ENCODE results near the gene CMTM6.
"Not testable (repeated sequence)": the region's sequence is repeated elsewhere in the genome, so short reads cannot be mapped to it uniquely, and the experiment has no call there.

Gene CMTM6, protein sequence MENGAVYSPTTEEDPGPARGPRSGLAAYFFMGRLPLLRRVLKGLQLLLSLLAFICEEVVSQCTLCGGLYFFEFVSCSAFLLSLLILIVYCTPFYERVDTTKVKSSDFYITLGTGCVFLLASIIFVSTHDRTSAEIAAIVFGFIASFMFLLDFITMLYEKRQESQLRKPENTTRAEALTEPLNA

DNA sequence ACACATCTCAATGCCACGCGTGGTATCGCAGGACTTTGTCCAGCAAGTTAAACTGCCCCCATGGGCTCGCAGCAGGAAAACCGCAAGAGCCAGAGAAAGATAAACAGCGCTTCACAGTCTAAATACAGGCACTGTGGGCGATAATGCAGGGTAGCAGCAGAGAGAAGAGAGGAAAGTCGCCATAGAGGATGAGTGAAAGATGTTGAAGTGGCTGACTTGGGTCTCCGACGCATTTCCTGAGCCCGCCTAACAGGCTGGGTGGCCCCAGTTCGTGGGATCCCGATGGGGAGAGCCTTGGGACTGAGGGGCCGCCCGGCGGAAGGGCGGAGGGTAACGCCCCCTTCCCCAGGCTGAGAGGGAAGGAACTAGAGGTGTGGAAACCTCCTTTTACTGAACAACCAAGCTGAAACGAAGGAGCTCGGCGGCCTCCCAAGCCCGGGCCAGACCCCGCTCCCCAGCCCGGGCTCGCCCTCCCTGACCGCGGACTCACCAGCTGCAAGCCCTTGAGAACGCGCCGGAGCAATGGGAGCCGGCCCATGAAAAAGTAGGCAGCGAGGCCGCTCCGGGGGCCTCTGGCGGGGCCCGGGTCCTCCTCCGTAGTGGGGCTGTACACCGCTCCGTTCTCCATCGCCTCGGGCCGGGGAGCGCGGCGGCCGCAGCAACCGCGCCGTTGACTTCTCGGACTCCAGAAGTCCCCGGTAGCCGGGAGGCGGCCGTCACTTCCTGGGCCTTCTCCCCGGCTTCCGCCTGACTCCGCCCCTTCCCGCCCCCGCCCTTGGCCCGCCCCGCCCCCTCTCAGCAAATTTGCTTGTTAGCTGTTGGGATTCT lies at the start of gene CMTM6:
TSS of gene CMTM6 (minus strand) at position 735 of the 828 bp plus-strand sequence. CDS start at position 628, 107 bp downstream.
- DNase-seq, result peak; percentile 88

DNA sequence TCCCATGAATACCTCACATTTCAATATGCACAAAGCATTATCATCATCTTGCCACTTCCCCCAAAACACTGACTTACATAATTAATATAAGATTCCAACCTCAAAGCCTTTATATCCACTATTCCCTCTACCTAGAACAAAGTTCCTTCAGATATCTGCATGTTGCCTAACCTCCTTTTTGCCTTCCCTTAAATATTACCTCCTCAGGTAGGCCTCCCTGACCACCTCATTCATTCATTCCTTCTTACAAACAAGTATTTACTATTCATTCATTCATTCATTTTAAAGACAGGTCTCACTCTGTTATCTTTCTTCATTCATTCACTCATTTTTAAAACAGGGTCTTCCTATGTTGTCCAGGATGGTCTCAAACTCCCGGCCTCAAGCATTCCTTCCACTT lies 49.4 kb upstream of the CMTM6 start:
- no peak for DNase-seq

GRCh38 chr3:32551496-32551895 lies 48.8 kb upstream of the CMTM6 start:
- DNase-seq, result no peak

DNA sequence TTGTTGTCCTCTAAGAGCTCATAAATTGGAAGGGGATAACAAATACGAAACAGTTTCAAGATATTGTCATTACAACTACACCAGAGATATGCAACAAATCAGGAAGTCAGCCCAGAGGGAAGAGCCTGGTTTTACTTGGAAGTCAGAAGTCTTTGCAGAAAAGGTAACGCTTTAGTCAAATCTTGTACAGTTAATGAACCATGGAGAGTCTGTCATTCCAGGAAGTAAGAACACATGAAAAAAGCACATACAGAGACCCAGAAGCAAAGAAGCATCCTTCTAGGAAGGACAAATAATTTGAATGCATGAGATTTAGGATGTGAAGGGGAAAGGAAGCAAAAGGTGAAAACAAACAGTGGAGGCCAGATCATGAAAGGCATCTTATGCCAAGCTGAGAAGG lies 48.4 kb upstream of the CMTM6 start:
- no peak for DNase-seq

- no peak for DNase-seq
These were observed 42.7 kb upstream of the CMTM6 start for GRCh38 chr3:32545305-32545704.

DNA sequence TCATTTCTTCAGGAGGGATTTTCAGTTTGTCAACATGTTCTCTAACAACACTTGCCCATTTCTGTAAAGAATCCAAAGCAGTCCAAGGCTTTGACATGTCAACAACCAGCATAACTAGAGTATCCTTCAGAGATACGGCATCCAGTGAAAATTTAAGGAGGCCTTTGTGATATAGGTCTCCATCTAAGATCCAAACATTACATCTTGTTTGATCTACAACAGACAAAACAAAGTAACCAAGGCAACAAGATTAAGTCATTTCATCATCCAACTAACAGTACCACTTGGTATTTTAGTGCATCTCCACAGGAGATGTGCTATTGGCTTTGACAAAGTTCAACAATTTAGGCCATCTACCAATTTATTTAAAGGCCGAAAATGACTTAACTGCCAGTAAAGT lies 42.2 kb upstream of the CMTM6 start:
- no peak for DNase-seq

- DNase-seq, result no peak
These were observed 40.2 kb upstream of the CMTM6 start for GRCh38 chr3:32542807-32543206.

DNA sequence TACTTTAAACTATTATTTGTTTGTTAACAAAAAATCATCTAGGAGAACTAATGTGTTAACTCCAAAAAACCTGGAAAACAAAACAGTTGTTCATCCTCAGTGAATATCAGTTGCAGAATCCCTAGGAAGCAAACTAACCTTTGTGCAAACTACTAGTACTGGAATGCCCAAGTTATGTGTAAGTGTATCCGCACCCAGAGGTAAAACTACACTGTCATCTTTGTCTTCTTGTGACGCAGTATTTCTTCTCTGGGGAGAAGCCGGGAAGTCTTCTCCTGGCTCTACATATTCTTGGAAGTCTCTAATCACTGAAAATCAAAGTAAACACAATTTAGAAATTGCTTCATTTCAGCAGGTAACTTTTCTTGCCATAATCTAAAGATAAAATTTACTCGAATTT lies 38.2 kb upstream of the CMTM6 start:
- DNase-seq, result no peak

DNA sequence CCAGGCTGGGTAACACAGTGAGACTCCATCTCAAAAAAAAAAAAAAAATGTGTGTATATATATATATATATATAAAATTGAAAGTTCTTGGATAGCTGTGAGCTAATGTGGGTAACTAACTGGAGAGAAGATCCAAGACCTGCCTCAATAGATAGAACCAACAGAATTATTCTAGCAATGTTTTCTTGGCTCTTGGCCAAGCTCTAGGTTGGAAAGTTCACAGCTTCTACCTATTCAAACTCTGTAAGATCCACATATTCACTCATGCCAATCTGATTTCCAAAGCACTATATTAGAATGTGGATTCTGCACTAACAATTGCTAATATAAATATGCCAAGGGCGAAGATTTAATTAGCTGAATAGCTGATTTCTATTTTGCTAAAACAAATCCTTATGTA lies 29.8 kb upstream of the CMTM6 start:
- DNase-seq, result no peak

- no peak for DNase-seq
These were observed 28.5 kb upstream of the CMTM6 start for GRCh38 chr3:32531010-32531647.

DNA sequence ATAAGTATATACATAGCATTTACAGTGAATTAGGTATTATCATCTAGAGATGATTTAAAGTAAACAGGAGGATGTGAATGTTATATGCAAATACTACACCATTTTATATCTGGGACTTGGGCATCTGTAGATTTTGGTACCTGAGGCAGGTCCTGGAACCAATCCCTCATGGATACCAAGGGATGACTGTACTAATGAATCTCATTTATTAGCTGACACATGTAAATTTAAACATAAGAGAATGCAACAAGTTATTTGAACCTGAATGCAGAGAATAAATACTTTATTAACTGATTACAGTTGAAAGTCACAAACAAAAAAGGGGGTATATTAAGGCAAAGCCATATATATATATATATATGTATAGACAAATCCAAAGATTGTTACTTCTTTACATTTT lies 23.1 kb upstream of the CMTM6 start:
- no peak for DNase-seq

DNA sequence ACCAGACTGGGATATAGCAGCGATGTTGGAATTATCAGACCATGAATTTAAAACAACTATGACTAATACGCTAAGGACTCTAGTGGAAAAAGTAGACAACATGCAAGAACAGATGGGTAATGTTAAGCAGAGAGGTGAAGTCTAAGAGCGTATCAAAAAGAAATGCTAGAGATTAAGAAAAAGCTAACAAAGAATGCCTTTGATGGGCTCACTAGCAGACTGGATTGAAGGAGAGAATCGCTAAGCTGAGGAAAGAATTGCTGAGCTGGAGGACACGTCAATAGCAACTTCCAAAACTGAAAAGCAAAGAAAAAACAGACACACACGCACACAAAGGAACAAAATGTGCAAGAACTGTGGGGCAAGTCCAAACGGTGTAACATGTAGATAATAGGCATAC lies 20.0 kb upstream of the CMTM6 start:
- no peak for DNase-seq

- DNase-seq, result not testable (repeated sequence)
These were observed 16.3 kb upstream of the CMTM6 start for GRCh38 chr3:32518921-32519320.

DNA sequence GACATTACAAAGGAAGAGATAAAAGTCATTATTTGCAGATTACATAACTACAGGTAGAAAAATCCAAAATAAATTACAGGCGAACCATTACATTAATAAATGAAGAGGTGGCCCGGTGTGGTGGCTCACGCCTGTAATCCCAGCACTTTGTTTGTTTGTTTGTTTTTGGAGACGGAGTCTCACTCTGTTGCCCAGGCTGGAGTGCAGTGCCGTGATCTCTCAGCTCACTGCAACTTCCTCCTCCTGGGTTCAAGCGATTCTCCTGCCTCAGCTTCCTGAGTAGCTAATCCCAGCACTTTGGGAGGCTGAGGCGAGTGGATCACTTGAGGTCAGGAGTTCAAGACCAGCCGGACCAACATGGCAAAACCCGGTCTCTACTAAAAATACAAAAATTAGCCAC lies 14.1 kb upstream of the CMTM6 start:
- DNase-seq, result not testable (repeated sequence)

DNA sequence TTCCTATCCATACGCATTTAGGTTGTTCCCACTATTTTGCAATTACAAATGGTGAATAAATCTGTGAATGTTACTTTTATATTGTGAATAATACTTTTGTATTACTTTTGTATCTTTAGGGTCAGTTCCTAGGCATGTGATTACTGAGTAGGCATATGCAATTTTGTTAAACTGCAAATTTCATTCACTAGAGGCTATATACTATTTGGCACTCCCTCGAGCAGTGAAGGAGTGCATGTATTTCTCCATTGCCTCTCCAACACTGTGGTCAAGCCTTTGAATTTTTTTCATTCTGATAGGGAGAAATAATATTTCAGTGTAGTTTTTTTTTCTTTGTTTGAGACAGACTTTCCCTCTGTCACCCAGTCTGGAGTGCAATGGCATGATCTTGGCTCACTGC lies 8.4 kb upstream of the CMTM6 start:
- DNase-seq, result no peak

DNA sequence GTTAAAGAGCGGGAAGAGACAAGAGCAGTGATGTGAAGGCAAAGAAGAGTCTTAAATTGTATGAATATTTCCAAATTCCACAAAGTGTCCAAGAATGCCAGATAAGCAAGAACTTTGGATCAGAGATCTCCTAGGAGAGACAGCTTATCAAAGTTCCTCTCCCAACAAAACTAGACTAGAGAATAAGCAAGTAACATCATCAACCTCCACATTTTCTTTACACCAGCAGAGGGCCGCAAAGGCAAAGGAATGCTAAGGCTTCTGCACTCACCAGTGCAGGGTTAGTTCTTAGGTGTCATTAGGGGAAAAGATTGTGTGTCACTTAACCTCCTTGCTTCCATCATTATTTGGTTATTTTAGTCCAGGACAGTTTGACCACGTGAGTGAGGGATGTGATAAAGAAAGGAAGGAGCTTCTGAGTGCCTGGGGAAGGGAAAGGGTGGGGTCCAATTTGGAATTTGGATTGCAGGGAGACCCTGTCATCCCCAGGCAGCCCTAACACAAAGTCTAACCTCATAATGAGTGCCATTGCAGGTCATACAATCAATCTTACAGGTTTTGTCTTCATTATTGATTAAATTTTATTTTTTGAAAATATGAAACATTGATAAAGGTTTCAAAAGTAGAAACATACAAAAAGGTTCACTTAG lies 7.5 kb upstream of the CMTM6 start:
- peak; percentile 75 for DNase-seq

DNA sequence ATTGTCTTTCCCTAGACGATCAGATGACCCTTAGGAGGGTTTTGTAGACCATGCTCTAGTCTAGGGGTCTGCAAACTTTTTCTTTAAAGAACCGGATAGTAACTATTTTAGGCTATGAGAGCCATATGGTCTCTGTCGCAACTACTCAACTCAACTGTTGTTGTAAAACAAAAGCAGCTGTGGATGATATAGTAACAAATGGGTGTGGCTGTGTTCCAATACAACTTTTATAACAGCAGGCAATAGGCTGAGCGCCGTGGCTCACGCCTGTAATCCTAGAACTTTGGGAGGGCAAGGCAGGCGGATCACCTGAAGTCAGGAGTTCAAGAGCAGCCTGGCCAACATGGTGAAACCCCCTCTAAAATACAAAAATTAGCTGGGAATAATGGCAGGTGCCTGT lies 6.1 kb upstream of the CMTM6 start:
- DNase-seq, result no peak

GRCh38 chr3:32506466-32506865 lies 3.8 kb upstream of the CMTM6 start:
- DNase-seq, result no peak

DNA sequence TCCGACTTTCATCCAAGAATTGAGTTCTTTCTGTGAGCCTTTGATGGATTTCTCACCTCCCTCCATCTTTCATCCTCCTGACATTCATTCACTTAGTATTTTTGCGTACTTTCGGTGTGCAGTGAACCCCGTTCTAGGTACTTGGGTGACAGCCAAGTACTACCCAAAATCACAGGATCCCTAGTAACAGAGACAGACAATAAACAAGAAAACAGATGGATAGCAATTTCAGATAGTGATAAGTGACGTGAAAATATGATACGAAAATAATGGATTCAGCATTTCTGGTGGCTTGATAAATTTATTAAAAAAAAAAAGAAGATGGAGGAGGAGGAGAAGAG lies 264 bp upstream of the CMTM6 start:
- DNase-seq, result no peak

GRCh38 chr3:32501783-32502117 lies 902 bp downstream of the CMTM6 start:
- no peak for DNase-seq

GRCh38 chr3:32500880-32501782 lies 1.5 kb downstream of the CMTM6 start:
- DNase-seq, result no peak

DNA sequence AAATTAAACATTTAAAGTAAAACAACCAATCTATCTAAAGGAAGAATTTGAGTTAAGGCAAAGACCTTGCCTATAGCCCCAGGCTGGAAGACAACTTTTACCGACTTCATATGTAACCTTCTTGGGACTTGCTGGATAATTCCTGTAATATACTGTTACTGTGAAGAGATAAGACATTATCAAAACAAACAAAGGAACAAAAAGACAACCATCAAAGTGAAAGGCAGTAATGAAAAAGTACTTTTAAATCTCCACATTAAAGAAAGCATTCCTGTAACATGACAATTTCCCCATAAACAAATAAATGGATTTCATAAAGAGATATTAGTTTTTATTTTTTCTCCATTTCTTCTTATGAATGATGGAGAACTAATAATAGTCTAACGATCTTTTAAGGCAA lies 2.4 kb downstream of the CMTM6 start:
- no peak for DNase-seq

DNA sequence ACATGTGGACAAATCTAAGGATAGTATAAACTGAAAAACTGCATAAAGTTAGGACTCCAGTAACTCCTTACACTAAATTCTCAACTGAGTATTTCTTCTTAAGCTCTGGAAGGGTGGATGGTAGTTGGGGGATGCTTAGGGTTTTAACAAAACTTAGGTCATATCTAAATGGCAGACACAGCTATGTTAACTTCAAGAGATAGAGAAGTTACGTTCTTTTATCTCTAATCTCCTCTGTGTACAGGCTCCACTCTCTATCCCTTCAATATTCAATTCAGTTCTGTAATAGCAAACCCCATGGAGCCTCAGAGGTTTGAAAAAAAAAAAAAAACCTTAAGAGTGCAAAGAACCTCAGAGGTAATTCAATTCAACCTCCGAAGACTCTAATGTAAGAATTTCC lies 3.1 kb downstream of the CMTM6 start:
- no peak for DNase-seq

All from activated CD8-positive, alpha-beta memory T cell treated with anti-CD3 and anti-CD28 coated beads for 24 hours (primary cell).